NCI-H1694 (cell line): ENCODE data around the gene FAM187B.
A peak's percentile ranks its signal among the peaks of the same experiment; 100 is the strongest.
"Not testable (repeated sequence)": the region's sequence is repeated elsewhere in the genome, so short reads cannot be mapped to it uniquely, and the experiment has no call there.

Experiments
- DNase-seq: peaks from one replicate; lab custom pipeline; 2025; lab: John Stamatoyannopoulos, UW

Gene FAM187B

GRCh38 chr19:35213663-35214632, 14.6 kb downstream of the FAM187B start:
- DNase-seq: peak; percentile 58

GRCh38 chr19:35212241-35212640, 16.3 kb downstream of the FAM187B start:
- no peak for DNase-seq

- no peak for DNase-seq
Observed at GRCh38 chr19:35211545-35212230, 16.9 kb downstream of the FAM187B start.

GRCh38 chr19:35209646-35210045, 18.9 kb downstream of the FAM187B start:
- DNase-seq: no peak

GRCh38 chr19:35208121-35208520, 20.4 kb downstream of the FAM187B start:
- no peak for DNase-seq

- no peak for DNase-seq
Observed at GRCh38 chr19:35207391-35207871, 21.1 kb downstream of the FAM187B start.

GRCh38 chr19:35206855-35207254, 21.7 kb downstream of the FAM187B start:
- DNase-seq: no peak

- no peak for DNase-seq
Observed at GRCh38 chr19:35206379-35206778, 22.2 kb downstream of the FAM187B start.

GRCh38 chr19:35205733-35206323, 22.7 kb downstream of the FAM187B start:
- no peak for DNase-seq

- no peak for DNase-seq
Observed at GRCh38 chr19:35204799-35205732, 23.5 kb downstream of the FAM187B start.

- DNase-seq: no peak
Observed at GRCh38 chr19:35202722-35203688, 25.5 kb downstream of the FAM187B start.

GRCh38 chr19:35199481-35199880, 29.1 kb downstream of the FAM187B start:
- no peak for DNase-seq

GRCh38 chr19:35196861-35197260, 31.7 kb downstream of the FAM187B start:
- not testable (repeated sequence) for DNase-seq

- no peak for DNase-seq
Observed at GRCh38 chr19:35195830-35196229, 32.7 kb downstream of the FAM187B start.

GRCh38 chr19:35194012-35194984, 34.2 kb downstream of the FAM187B start:
- DNase-seq: no peak

GRCh38 chr19:35184884-35185283, 43.7 kb downstream of the FAM187B start:
- no peak for DNase-seq

GRCh38 chr19:35184267-35184666, 44.3 kb downstream of the FAM187B start:
- DNase-seq: no peak

- no peak for DNase-seq
Observed at GRCh38 chr19:35181387-35181786, 47.2 kb downstream of the FAM187B start.

GRCh38 chr19:35179830-35180229, 48.7 kb downstream of the FAM187B start:
- no peak for DNase-seq
